H1 (cell line): ENCODE data around the gene CISH. TPM values are rescaled to one million over a fixed set of nuclear protein-coding genes. Genes with fewer than 3 reads are reported as not detected.

ENCODE experiments used
- CTCF ChIA-PET: fragments of 300-600 bp; sonication (Branson Sonifier 250); formaldehyde crosslinking; loops from one replicate; lab custom pipeline; 2021; ENCODE audit not compliant: partially characterized antibody; lab: Charles Lee
- POLR2A ChIA-PET: fragments of 300-600 bp; sonication (Branson Sonifier 250); formaldehyde crosslinking; loops from one replicate; lab custom pipeline; 2021; ENCODE audit warnings: inconsistent platforms; ENCODE audit not compliant: partially characterized antibody; lab: Charles Lee
- DNase-seq, 2 experiments: peaks; one replicate each; pipeline versions ENCODE4 v3.0.0 to v3.0.0-alpha.2; 2010 to 2022; ENCODE audit warnings: low spot score in 2 of 2, low read depth in 1 of 2, mixed read lengths in 1 of 2
- FAIRE-seq: peaks from 2 replicates; lab custom pipeline; 2011; peaks lifted over from hg19 to GRCh38; lab: Jason Lieb, UNC
- H2AFZ ChIP-seq: 2 replicates; pipeline ENCODE4 v1.8.1; 2012; ENCODE audit warnings: low read length, inconsistent platforms
- H2AK5ac ChIP-seq: 2 replicates; pipeline ENCODE4 v1.6.1; 2013; ENCODE audit warnings: low read depth, low read length
- H2BK120ac ChIP-seq: replicated peaks from 2 replicates; pipeline ENCODE3; 2013; ENCODE audit warnings: low read depth, low read length, inconsistent platforms
- H2BK12ac ChIP-seq: 2 replicates; pipeline ENCODE4 v1.6.1; 2013; ENCODE audit warnings: low read depth, low read length
- H2BK15ac ChIP-seq: 2 replicates; pipeline ENCODE4 v1.6.1; 2013; ENCODE audit warnings: low read length
- H2BK20ac ChIP-seq: 2 replicates; pipeline ENCODE4 v1.6.1; 2013; ENCODE audit warnings: low read length
- H2BK5ac ChIP-seq: 2 replicates; pipeline ENCODE4 v1.6.1; 2013; ENCODE audit warnings: low read depth, low read length
- H3K14ac ChIP-seq: 2 replicates; pipeline ENCODE4 v1.6.1; 2013; ENCODE audit warnings: inconsistent platforms; ENCODE audit not compliant: insufficient read length
- H3K18ac ChIP-seq: 2 replicates; pipeline ENCODE4 v1.6.1; 2013; ENCODE audit warnings: low read length; ENCODE audit errors: extremely low read depth
- H3K23ac ChIP-seq: 2 replicates; pipeline ENCODE4 v1.6.1; 2013; ENCODE audit warnings: inconsistent platforms; ENCODE audit not compliant: insufficient read length
- H3K23me2 ChIP-seq: 2 replicates; pipeline ENCODE4 v1.6.1; 2013; ENCODE audit warnings: low read depth, low read length
- H3K27ac ChIP-seq: 2 replicates; pipeline ENCODE4 v1.6.1; 2011; ENCODE audit warnings: low read depth, low read length, inconsistent platforms
- H3K27me3 ChIP-seq, 4 experiments: replicated peaks in 1 of 4; 1 replicate in 1 of 4; 2 replicates in 3 of 4; pipeline versions ENCODE4 v1.6.1 to v1.8.1; 2011 to 2013; ENCODE audit warnings: low read length in 3 of 4, mild to moderate bottlenecking in 3 of 4, inconsistent platforms in 2 of 4, mixed read lengths in 2 of 4, moderate library complexity in 1 of 4; ENCODE audit not compliant: control insufficient read depth in 3 of 4, insufficient read depth in 3 of 4; ENCODE audit errors: extremely low read depth in 1 of 4
- H3K36me3 ChIP-seq, 4 experiments: 2 replicates each; pipeline versions ENCODE4 v1.6.1 to v1.8.1; 2011 to 2013; ENCODE audit warnings: mild to moderate bottlenecking in 4 of 4, low read length in 3 of 4, moderate library complexity in 2 of 4, control low read depth in 1 of 4, inconsistent platforms in 1 of 4; ENCODE audit not compliant: insufficient read depth in 4 of 4, control insufficient read depth in 2 of 4
- H3K4ac ChIP-seq: replicated peaks from 2 replicates; pipeline ENCODE3; 2013; ENCODE audit warnings: low read length, low read depth, mixed read lengths, inconsistent platforms; ENCODE audit not compliant: insufficient read length
- H3K4me1 ChIP-seq, 4 experiments: replicated peaks in 1 of 4; 1 replicate in 1 of 4; 2 replicates in 3 of 4; pipeline versions ENCODE4 v1.6.1 to v1.8.1; 2011 to 2013; ENCODE audit warnings: low read length in 3 of 4, inconsistent platforms in 2 of 4, mixed read lengths in 1 of 4; ENCODE audit not compliant: insufficient read depth in 4 of 4, control insufficient read depth in 3 of 4
- H3K4me2 ChIP-seq, 2 experiments: 2 replicates each; pipeline versions ENCODE4 v1.6.1 to v1.8.1; 2011 to 2013; ENCODE audit warnings: low read depth in 2 of 2, low read length in 2 of 2, control low read depth in 1 of 2, inconsistent platforms in 1 of 2, mild to moderate bottlenecking in 1 of 2; ENCODE audit not compliant: insufficient read depth in 1 of 2
- H3K4me3 ChIP-seq, 4 experiments: fragments of 200-600, 300-600 bp in 1 of 4; sonication (generic), shearing (Covaris generic), sonication (Bioruptor Twin) in 1 of 4; 2 replicates each; pipeline versions ENCODE4 v1.5.1 to v1.8.1; 2011 to 2016; ENCODE audit warnings: low read length in 4 of 4, low read depth in 3 of 4, control low read depth in 2 of 4, inconsistent platforms in 2 of 4, mild to moderate bottlenecking in 2 of 4, mixed read lengths in 1 of 4, moderate library complexity in 1 of 4; ENCODE audit not compliant: insufficient read depth in 2 of 4; ENCODE audit errors: extremely low read depth in 1 of 4
- H3K56ac ChIP-seq: replicated peaks from 2 replicates; pipeline ENCODE3; 2013; ENCODE audit warnings: low read depth, mild to moderate bottlenecking, mixed read lengths, low read length, inconsistent platforms; ENCODE audit not compliant: insufficient read length
- H3K79me1 ChIP-seq: 2 replicates; pipeline ENCODE4 v1.6.1; 2013; ENCODE audit warnings: low read depth, low read length, control low read depth
- H3K79me2 ChIP-seq, 2 experiments: 2 replicates each; pipeline versions ENCODE4 v1.6.1 to v1.8.1; 2012 to 2013; ENCODE audit warnings: low read length in 2 of 2, mild to moderate bottlenecking in 2 of 2, inconsistent platforms in 1 of 2; ENCODE audit not compliant: insufficient read depth in 2 of 2, control insufficient read depth in 1 of 2
- H3K9ac ChIP-seq, 4 experiments: replicated peaks in 1 of 4; 1 replicate in 1 of 4; 2 replicates in 3 of 4; pipeline versions ENCODE4 v1.6.1 to v1.8.1; 2011 to 2013; ENCODE audit warnings: low read depth in 3 of 4, low read length in 3 of 4, control low read depth in 2 of 4, mild to moderate bottlenecking in 2 of 4, moderate library complexity in 2 of 4, inconsistent platforms in 1 of 4; ENCODE audit errors: extremely low read depth in 1 of 4
- H3K9me3 ChIP-seq, 2 experiments: 2 replicates each; pipeline versions ENCODE4 v1.6.1 to v1.8.1; 2012 to 2013; ENCODE audit warnings: mild to moderate bottlenecking in 2 of 2, moderate library complexity in 2 of 2, control low read depth in 1 of 2, inconsistent platforms in 1 of 2, low read depth in 1 of 2, low read length in 1 of 2, mixed read lengths in 1 of 2; ENCODE audit not compliant: insufficient read depth in 2 of 2
- H4K20me1 ChIP-seq, 2 experiments: replicated peaks in 1 of 2; 2 replicates each; pipeline versions ENCODE3 to v1.8.1; 2011 to 2013; ENCODE audit warnings: inconsistent platforms in 2 of 2, low read length in 2 of 2, mild to moderate bottlenecking in 1 of 2; ENCODE audit not compliant: insufficient read depth in 2 of 2, control insufficient read depth in 1 of 2
- H4K5ac ChIP-seq: 2 replicates; pipeline ENCODE4 v1.6.1; 2013; ENCODE audit warnings: low read length, low read depth, mixed read lengths, inconsistent platforms; ENCODE audit not compliant: insufficient read length
- H4K8ac ChIP-seq: 2 replicates; pipeline ENCODE4 v1.8.0; 2013; ENCODE audit warnings: mild to moderate bottlenecking, moderate library complexity, low read length, inconsistent platforms; ENCODE audit not compliant: insufficient read depth; ENCODE audit errors: extremely low read depth
- H4K91ac ChIP-seq: replicated peaks from 2 replicates; pipeline ENCODE3; 2013; ENCODE audit warnings: low read length, mixed read lengths, inconsistent platforms; ENCODE audit not compliant: insufficient read length
- BACH1 ChIP-seq: IDR thresholded peaks from 2 replicates; pipeline ENCODE4 v1.6.1; 2012; ENCODE audit warnings: low read length, improper control_type of control experiment
- BRCA1 ChIP-seq: IDR thresholded peaks from 2 replicates; pipeline ENCODE4 v1.6.1; 2012; ENCODE audit warnings: low read depth, low read length, improper control_type of control experiment
- CTBP2 ChIP-seq: IDR thresholded peaks from 2 replicates; pipeline ENCODE4 v1.7.0; 2011; ENCODE audit warnings: borderline replicate concordance, mild to moderate bottlenecking, moderate library complexity, mixed read lengths, low read length; ENCODE audit not compliant: insufficient read depth, insufficient read length
- EGR1 ChIP-seq: IDR thresholded peaks from 2 replicates; pipeline ENCODE4 v1.6.1; 2011; ENCODE audit warnings: low read depth, low read length, borderline replicate concordance
- GTF2F1 ChIP-seq: IDR thresholded peaks from 2 replicates; pipeline ENCODE4 v1.6.1; 2012; ENCODE audit warnings: low read depth, low read length, improper control_type of control experiment, borderline replicate concordance
- KDM5A ChIP-seq: fragments of 200-600 bp; IDR thresholded peaks from 2 replicates; pipeline ENCODE4 v1.7.1; 2012; ENCODE audit warnings: mild to moderate bottlenecking, low read length, inconsistent platforms, mixed read lengths
- NANOG ChIP-seq: IDR thresholded peaks from 2 replicates; pipeline ENCODE4 v1.6.1; 2011; ENCODE audit warnings: low read length, low read depth, mild to moderate bottlenecking, inconsistent platforms; ENCODE audit not compliant: insufficient read depth, poor library complexity, severe bottlenecking
- RXRA ChIP-seq: IDR thresholded peaks from 2 replicates; pipeline ENCODE4 v1.6.1; 2011; ENCODE audit warnings: low read depth, mild to moderate bottlenecking, low read length, moderate library complexity; ENCODE audit not compliant: insufficient read depth
- SIN3A ChIP-seq, 2 experiments: IDR thresholded peaks in 1 of 2; conservative IDR thresholded peaks in 1 of 2; 2 replicates each; pipeline ENCODE4 v1.6.1; 2011 to 2012; ENCODE audit warnings: low read length in 2 of 2, improper control_type of control experiment in 1 of 2, low read depth in 1 of 2, mild to moderate bottlenecking in 1 of 2
- SRF ChIP-seq: IDR thresholded peaks from 2 replicates; pipeline ENCODE4 v1.6.1; 2011; ENCODE audit warnings: mild to moderate bottlenecking, low read depth, low read length, moderate library complexity
- TBP ChIP-seq: IDR thresholded peaks from 2 replicates; pipeline ENCODE4 v1.6.1; 2011; ENCODE audit warnings: low read depth, low read length, improper control_type of control experiment
- TEAD4 ChIP-seq: IDR thresholded peaks from 2 replicates; pipeline ENCODE4 v1.6.1; 2012; ENCODE audit warnings: low read depth, low read length, inconsistent platforms, mixed read lengths
- WGBS, 2 experiments: shearing (Covaris generic) in 1 of 2; methylation state at CpG; one replicate each; pipeline versions ENCODE4 v1.1.6 to v1.1.7; 2013 to 2015; ENCODE audit warnings: low lambda C conversion rate in 2 of 2, mixed read lengths in 2 of 2, inconsistent platforms in 1 of 2, low coverage in 1 of 2, missing lambda C conversion rate in 1 of 2; ENCODE audit not compliant: insufficient replicate concordance in 2 of 2, insufficient coverage in 1 of 2, insufficient read length in 1 of 2; ENCODE audit errors: extremely low coverage in 1 of 2, missing lambda C conversion rate in 1 of 2; 5-methylcytosine and 5-hydroxymethylcytosine counted together
- polyA plus RNA-seq, 7 experiments: library from polyadenylated mRNA; depleted of rRNA in 3 of 7; stranded (reverse) in 5 of 7; unstranded in 2 of 7; fragments of >200 nt in 5 of 7; fragments of 200-250 nt in 2 of 7; gene quantifications; 1 replicate in 5 of 7; 2 replicates in 1 of 7; 4 replicates in 1 of 7; pipeline versions ENCODE4 v1.2.1 to v1.2.3, GENCODE V29; 2011 to 2013; ENCODE audit warnings: missing spikeins in 2 of 7, mixed read lengths in 2 of 7
- total RNA-seq: library from RNA; stranded (reverse); fragmentation: NEBNext Ultra II Directional; extraction: Animal tissue kit (Norgen Biotek cat#: 25700); gene quantifications from 2 replicates; pipeline ENCODE4 v1.2.1, GENCODE V29; 2021
- TF ChIP-seq, protein P1 (sequence below): IDR thresholded peaks from 2 replicates; pipeline ENCODE4 v1.6.1; 2012; ENCODE audit warnings: low read length, inconsistent platforms

Gene CISH
- total and polyA plus RNA-seq, 2 of the 8 experiments (the other 6 are each of a cell fraction or from before 2014, with no cell fraction given), result 1.9 to 2.2 TPM

DNA sequence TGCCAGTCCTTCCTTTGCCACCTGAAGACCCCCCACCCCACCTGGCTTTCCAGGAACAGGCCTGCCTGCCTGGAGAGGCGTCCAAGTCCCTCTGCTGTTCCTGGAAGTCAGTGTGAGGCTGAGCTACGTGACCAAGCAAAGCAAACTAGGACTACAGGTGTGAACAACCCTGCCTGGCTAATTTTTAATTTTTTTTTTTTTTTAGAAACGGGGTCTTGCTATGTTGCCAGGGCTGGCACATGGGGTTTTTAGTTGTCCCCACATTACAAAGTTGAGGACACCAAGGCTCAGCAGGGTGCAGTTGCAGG is 24.9 kb downstream of the CISH start:
- Histone ChIP-seq H2BK120ac (no peak overlapping the region), H3K4me1 (no peaks in the 10 kb centered on the region), H2AK5ac (no peak overlapping the region), H3K27me3 (peaks cover 0 to 2% (median 0%) of the 10 kb centered on the region in 4 experiments; a peak in 1 of 7 replicates), H4K8ac (no peak overlapping the region), H4K5ac (no peak overlapping the region), H4K91ac (no peak overlapping the region), H2BK20ac (no peak overlapping the region), H4K20me1 (peaks cover 0 to 2% of the 10 kb centered on the region in 2 experiments), H3K4me3 (no peak overlapping the region), H3K56ac (no peak overlapping the region), H3K79me1 (no peaks in the 10 kb centered on the region), H2BK12ac (no peak overlapping the region), H3K79me2 (no peaks in the 10 kb centered on the region), H3K27ac (no peak overlapping the region), H3K4ac (no peak overlapping the region), H3K18ac (no peak overlapping the region), H3K14ac (no peak overlapping the region), H2BK5ac (no peak overlapping the region), H2AFZ (no peak overlapping the region), H3K9ac (no peak overlapping the region), H3K9me3 (no peaks in the 10 kb centered on the region), H3K23ac (no peak overlapping the region), H3K36me3 (no peaks in the 10 kb centered on the region), H3K4me2 (no peak overlapping the region), H3K23me2 (no peaks in the 10 kb centered on the region), H2BK15ac (no peak overlapping the region)
- 80% methylated on average over 3 of the region's 3 CpGs; no CpG with 5 or more reads in 1 of the 2 experiments for WGBS, 2 experiments
- no peak for FAIRE-seq
- ChIA-PET CTCF (interaction anchor here (0.5 to 11.1 kb wide), 6 partner anchors 10 to 803 kb away, joined by 3 to 233 read pairs (median 4); partner anchors contain the start of genes CISH, HEMK1 and MAPKAPK3), POLR2A (interaction anchor here (1.3 to 3.1 kb wide), 5 partner anchors 9 to 54 kb away, joined by 3 to 12 read pairs (median 4); partner anchors contain the start of gene HEMK1)
- DNase-seq, result no peak
- TF ChIP-seq EGR1 (no peak), TEAD4 (no peak), RXRA (no peak), TBP (no peak), SRF (no peak), BRCA1 (no peak), BACH1 (no peak), CTBP2 (no peak), SIN3A (conservative IDR thresholded peaks at IDR 0.05 in 1 of 2, IDR thresholded peaks at IDR 0.05 in 1 of 2; ENCODE audit: low read depth in 1 of 2, low read length in 2 of 2) (no peak), KDM5A (no peak), NANOG (no peak), GTF2F1 (no peak)
- TF ChIP-seq, protein P1, sequence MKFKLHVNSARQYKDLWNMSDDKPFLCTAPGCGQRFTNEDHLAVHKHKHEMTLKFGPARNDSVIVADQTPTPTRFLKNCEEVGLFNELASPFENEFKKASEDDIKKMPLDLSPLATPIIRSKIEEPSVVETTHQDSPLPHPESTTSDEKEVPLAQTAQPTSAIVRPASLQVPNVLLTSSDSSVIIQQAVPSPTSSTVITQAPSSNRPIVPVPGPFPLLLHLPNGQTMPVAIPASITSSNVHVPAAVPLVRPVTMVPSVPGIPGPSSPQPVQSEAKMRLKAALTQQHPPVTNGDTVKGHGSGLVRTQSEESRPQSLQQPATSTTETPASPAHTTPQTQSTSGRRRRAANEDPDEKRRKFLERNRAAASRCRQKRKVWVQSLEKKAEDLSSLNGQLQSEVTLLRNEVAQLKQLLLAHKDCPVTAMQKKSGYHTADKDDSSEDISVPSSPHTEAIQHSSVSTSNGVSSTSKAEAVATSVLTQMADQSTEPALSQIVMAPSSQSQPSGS, result no peak
